ENCODE data around the gene FAM193B. TPM values are rescaled to one million over a fixed set of nuclear protein-coding genes. Genes with fewer than 3 reads are reported as not detected.

Gene FAM193B
- total and polyA plus RNA-seq, 2 of the 13 experiments (the other 11 are each of a cell fraction or from before 2014, with no cell fraction given): 21.2 to 40.9 TPM

GRCh38 chr5:177554474-177555111 is at the start of gene FAM193B (continued):
- 0 out of 2 replicates have a peak, but pooled peaks have one; percentile 44 for TF ChIP-seq MED1 (CRISPR knock-in tag; IDR thresholded peaks at IDR 0.05)
- no peak for TF ChIP-seq RFXAP (CRISPR knock-in tag; IDR thresholded peaks at IDR 0.05; ENCODE audit: borderline replicate concordance)
- no peak for TF ChIP-seq ZNF572 (CRISPR knock-in tag; IDR thresholded peaks at IDR 0.05)
- no peak for TF ChIP-seq ARNT (IDR thresholded peaks at IDR 0.05)
- TF ChIP-seq, protein P1, sequence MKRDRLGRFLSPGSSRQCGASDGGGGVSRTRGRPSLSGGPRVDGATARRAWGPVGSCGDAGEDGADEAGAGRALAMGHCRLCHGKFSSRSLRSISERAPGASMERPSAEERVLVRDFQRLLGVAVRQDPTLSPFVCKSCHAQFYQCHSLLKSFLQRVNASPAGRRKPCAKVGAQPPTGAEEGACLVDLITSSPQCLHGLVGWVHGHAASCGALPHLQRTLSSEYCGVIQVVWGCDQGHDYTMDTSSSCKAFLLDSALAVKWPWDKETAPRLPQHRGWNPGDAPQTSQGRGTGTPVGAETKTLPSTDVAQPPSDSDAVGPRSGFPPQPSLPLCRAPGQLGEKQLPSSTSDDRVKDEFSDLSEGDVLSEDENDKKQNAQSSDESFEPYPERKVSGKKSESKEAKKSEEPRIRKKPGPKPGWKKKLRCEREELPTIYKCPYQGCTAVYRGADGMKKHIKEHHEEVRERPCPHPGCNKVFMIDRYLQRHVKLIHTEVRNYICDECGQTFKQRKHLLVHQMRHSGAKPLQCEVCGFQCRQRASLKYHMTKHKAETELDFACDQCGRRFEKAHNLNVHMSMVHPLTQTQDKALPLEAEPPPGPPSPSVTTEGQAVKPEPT (CRISPR knock-in tag; IDR thresholded peaks at IDR 0.05; ENCODE audit: low read depth): no peak
- no peak for TF ChIP-seq ZNF20 (CRISPR knock-in tag; IDR thresholded peaks at IDR 0.05)
- TF ChIP-seq SIN3B (IDR thresholded peaks at IDR 0.05; ENCODE audit: low read length): no peak
- TF ChIP-seq ZIK1 (CRISPR knock-in tag; IDR thresholded peaks at IDR 0.05; ENCODE audit: borderline replicate concordance, low read depth): no peak
- no peak for TF ChIP-seq NFIC (IDR thresholded peaks at IDR 0.05; ENCODE audit: low read length)
- TF ChIP-seq ZNF263 (CRISPR knock-in tag; IDR thresholded peaks at IDR 0.05): no peak
- no peak for TF ChIP-seq ZNF879 (CRISPR knock-in tag; IDR thresholded peaks at IDR 0.05)
- TF ChIP-seq SKI (IDR thresholded peaks at IDR 0.05; ENCODE audit: partially characterized antibody): no peak
- TF ChIP-seq, protein P2, sequence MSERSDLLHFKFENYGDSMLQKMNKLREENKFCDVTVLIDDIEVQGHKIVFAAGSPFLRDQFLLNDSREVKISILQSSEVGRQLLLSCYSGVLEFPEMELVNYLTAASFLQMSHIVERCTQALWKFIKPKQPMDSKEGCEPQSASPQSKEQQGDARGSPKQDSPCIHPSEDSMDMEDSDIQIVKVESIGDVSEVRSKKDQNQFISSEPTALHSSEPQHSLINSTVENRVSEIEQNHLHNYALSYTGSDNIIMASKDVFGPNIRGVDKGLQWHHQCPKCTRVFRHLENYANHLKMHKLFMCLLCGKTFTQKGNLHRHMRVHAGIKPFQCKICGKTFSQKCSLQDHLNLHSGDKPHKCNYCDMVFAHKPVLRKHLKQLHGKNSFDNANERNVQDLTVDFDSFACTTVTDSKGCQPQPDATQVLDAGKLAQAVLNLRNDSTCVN (CRISPR knock-in tag; IDR thresholded peaks at IDR 0.05; ENCODE audit: borderline replicate concordance): no peak; the same call in 1 of the 2 replicates
- TF ChIP-seq ATF7-NPFF (CRISPR knock-in tag; IDR thresholded peaks at IDR 0.05; ENCODE audit: low read depth): no peak
- TF ChIP-seq ZNF207 (IDR thresholded peaks at IDR 0.05; ENCODE audit: borderline replicate concordance): no peak
- TF ChIP-seq ZNF329 (CRISPR knock-in tag; IDR thresholded peaks at IDR 0.05; ENCODE audit: low read depth): no peak
- no peak for TF ChIP-seq CBX5 (CRISPR knock-in tag; IDR thresholded peaks at IDR 0.05; ENCODE audit: borderline replicate concordance)
- no peak for TF ChIP-seq ZNF850 (CRISPR knock-in tag; conservative IDR thresholded peaks at IDR 0.05)
- no peak for TF ChIP-seq SCMH1 (CRISPR knock-in tag; IDR thresholded peaks at IDR 0.05; ENCODE audit: borderline replicate concordance)
- no peak for TF ChIP-seq AFF4 (CRISPR knock-in tag; IDR thresholded peaks at IDR 0.05)
- TF ChIP-seq PAX8 (CRISPR knock-in tag; IDR thresholded peaks at IDR 0.05; ENCODE audit: borderline replicate concordance): no peak
- peak; percentile 19; the same call in 1 of the 2 replicates for TF ChIP-seq NR2F6 (IDR thresholded peaks at IDR 0.05)
- TF ChIP-seq NR2F6 (CRISPR knock-in tag; IDR thresholded peaks at IDR 0.05): peak; percentile 86
- no peak for TF ChIP-seq HNRNPUL1 (IDR thresholded peaks at IDR 0.05; ENCODE audit: low read depth, low read length)
- no peak for TF ChIP-seq TCF7 (IDR thresholded peaks at IDR 0.05; ENCODE audit: low read depth)
- TF ChIP-seq ZNF350 (CRISPR knock-in tag; IDR thresholded peaks at IDR 0.05; ENCODE audit: borderline replicate concordance, low read depth): no peak
- 0 out of 2 replicates have a peak, but pooled peaks have one; percentile 40 for TF ChIP-seq DNMT1 (CRISPR knock-in tag; IDR thresholded peaks at IDR 0.05)
